K562 (cell line): ENCODE data around the gene MICALL2. TPM values are rescaled to one million over a fixed set of nuclear protein-coding genes. Genes with fewer than 3 reads are reported as not detected.
A peak's percentile ranks its signal among the peaks of the same experiment; 100 is the strongest.

ENCODE experiments used
- ATAC-seq: fragments of 200-7000 bp; cut with Tn5 transposase; 3 replicates; pipeline ENCODE4 v1.9.1; 2020; ENCODE audit warnings: moderate library complexity
- BruUV-seq: library from RNA; stranded (reverse); fragments of 400-500 nt; replicated peaks from 2 replicates; lab custom pipeline; 2021; lab: Mats Ljungman, UMichigan
- CTCF ChIA-PET: fragments of 300-600 bp; formaldehyde crosslinking; extraction: SDS; loops from one replicate; lab custom pipeline; 2021; ENCODE audit warnings: low intra/inter-chr PET ratio; lab: Yijun Ruan, JAX
- POLR2A ChIA-PET: fragments of 300-600, 350-650 bp; sonication (Branson Sonifier 250); formaldehyde crosslinking; extraction: SDS; loops from one replicate; lab custom pipeline; 2021; ENCODE audit warnings: antibody characterized with exemption, inconsistent platforms; lab: Yijun Ruan, JAX
- DNase-seq, 4 experiments: peaks; one replicate each; pipeline versions ENCODE4 v3.0.0 to v3.0.0-alpha.2; 2011 to 2018; ENCODE audit warnings: low spot score in 3 of 4, mixed read lengths in 3 of 4; ENCODE audit errors: extremely low read depth in 1 of 4
- FAIRE-seq: peaks from 2 replicates; lab custom pipeline; 2011; peaks lifted over from hg19 to GRCh38; lab: Jason Lieb, UNC
- H2AFZ ChIP-seq: 2 replicates; pipeline ENCODE4 v1.6.0; 2011; ENCODE audit warnings: low read depth, low read length, control low read depth, inconsistent platforms
- H3K27ac ChIP-seq: fragments of 200-600 bp; 3 replicates; pipeline ENCODE4 v1.8.0; 2011; ENCODE audit warnings: low read depth, mild to moderate bottlenecking, control low read depth, inconsistent platforms, low read length, moderate library complexity, mixed read lengths; ENCODE audit errors: extremely low read depth
- H3K27me3 ChIP-seq, 2 experiments: fragments of 300-600 bp in 1 of 2; 2 replicates in 1 of 2; 3 replicates in 1 of 2; pipeline versions ENCODE4 v1.6.0 to v1.8.0; 2011; ENCODE audit warnings: inconsistent platforms in 2 of 2, low read length in 2 of 2, mild to moderate bottlenecking in 1 of 2, mixed read lengths in 1 of 2, moderate library complexity in 1 of 2; ENCODE audit not compliant: control insufficient read depth in 2 of 2, insufficient read depth in 2 of 2
- H3K36me3 ChIP-seq: fragments of 300-600 bp; 3 replicates; pipeline ENCODE4 v1.8.0; 2011; ENCODE audit warnings: mild to moderate bottlenecking, low read length, inconsistent platforms; ENCODE audit not compliant: control insufficient read depth, insufficient read depth
- H3K4me1 ChIP-seq, 2 experiments: fragments of 200-600 bp in 1 of 2; replicated peaks in 1 of 2; 2 replicates in 1 of 2; 3 replicates in 1 of 2; pipeline versions ENCODE4 v1.5.1 to v1.8.0; 2011; ENCODE audit warnings: inconsistent platforms in 2 of 2, low read length in 2 of 2, mild to moderate bottlenecking in 1 of 2, mixed read lengths in 1 of 2, moderate library complexity in 1 of 2; ENCODE audit not compliant: control insufficient read depth in 2 of 2, insufficient read depth in 2 of 2
- H3K4me2 ChIP-seq: 2 replicates; pipeline ENCODE4 v1.6.1; 2011; ENCODE audit warnings: low read length, control low read depth, inconsistent platforms, mixed read lengths; ENCODE audit not compliant: insufficient read depth
- H3K4me3 ChIP-seq: fragments of 200-600 bp; sonication (generic), shearing (Covaris generic); 2 replicates; pipeline ENCODE4 v1.5.1; 2016; ENCODE audit warnings: control low read depth, inconsistent platforms
- H3K79me2 ChIP-seq: fragments of 200-600 bp; 3 replicates; pipeline ENCODE4 v1.8.0; 2011; ENCODE audit warnings: low read length, inconsistent platforms; ENCODE audit not compliant: control insufficient read depth, insufficient read depth
- H3K9ac ChIP-seq, 2 experiments: 2 replicates each; pipeline versions ENCODE4 v1.6.0 to v1.6.1; 2011; ENCODE audit warnings: low read depth in 2 of 2, low read length in 2 of 2, control low read depth in 1 of 2, inconsistent platforms in 1 of 2, mild to moderate bottlenecking in 1 of 2, mixed read lengths in 1 of 2; ENCODE audit not compliant: insufficient read depth in 1 of 2
- H3K9me1 ChIP-seq: one replicate; pipeline ENCODE4 v1.6.0; 2011; ENCODE audit warnings: inconsistent platforms, mild to moderate bottlenecking, low read length, moderate library complexity; ENCODE audit not compliant: control insufficient read depth, insufficient read depth
- H3K9me3 ChIP-seq: replicated peaks from 2 replicates; pipeline ENCODE4 v1.5.1; 2011; ENCODE audit warnings: low read depth, low read length, inconsistent platforms; ENCODE audit not compliant: control insufficient read depth, insufficient read depth
- H4K20me1 ChIP-seq: replicated peaks from 2 replicates; pipeline ENCODE4 v1.6.1; 2011; ENCODE audit warnings: low read length, inconsistent platforms, mixed read lengths; ENCODE audit not compliant: control insufficient read depth, insufficient read depth
- CBX5 ChIP-seq: IDR thresholded peaks from 2 replicates; pipeline ENCODE4 v1.6.1; 2014; ENCODE audit warnings: low read depth, borderline replicate concordance
- OTX1 ChIP-seq: fragments of 450-650 bp; formaldehyde crosslinking; IDR thresholded peaks from 2 replicates; pipeline ENCODE4 v1.4.0; 2022; ENCODE audit warnings: mild to moderate bottlenecking
- PCBP1 ChIP-seq: fragments of 200-400 bp; formaldehyde crosslinking; IDR thresholded peaks from 2 replicates; pipeline ENCODE4 v1.6.1; 2018; ENCODE audit warnings: mild to moderate bottlenecking, low read depth, low read length; ENCODE audit not compliant: poor library complexity, severe bottlenecking
- POLR2G ChIP-seq: fragments of 200-400 bp; formaldehyde crosslinking; IDR thresholded peaks from 2 replicates; pipeline ENCODE4 v1.6.1; 2017; ENCODE audit warnings: low read depth, mild to moderate bottlenecking, antibody characterized with exemption, low read length, moderate library complexity
- SAFB2 ChIP-seq: fragments of 200-400 bp; formaldehyde crosslinking; IDR thresholded peaks from 2 replicates; pipeline ENCODE4 v1.6.1; 2018; ENCODE audit warnings: borderline replicate concordance, low read length, low read depth, moderate library complexity; ENCODE audit not compliant: severe bottlenecking
- SMARCA4 ChIP-seq: fragments of 450-650 bp; IDR thresholded peaks from 2 replicates; pipeline ENCODE4 v1.6.1; 2016
- ZNF217 ChIP-seq: sonication (generic); formaldehyde crosslinking; IDR thresholded peaks from 2 replicates; pipeline ENCODE4 v1.8.0; 2022; ENCODE audit warnings: mild to moderate bottlenecking, missing genetic modification reagents
- ZNF764 ChIP-seq: fragments of 250-450 bp; sonication (Bioruptor Pico); IDR thresholded peaks from 2 replicates; pipeline ENCODE4 v1.4.0; 2020; ENCODE audit warnings: low read depth, mild to moderate bottlenecking, moderate library complexity
- WGBS: fragments of 100-300 bp; shearing (Covaris generic); methylation state at CpG from one replicate; pipeline ENCODE4 v1.1.6; 2016; ENCODE audit warnings: low coverage, mixed read lengths; ENCODE audit not compliant: insufficient coverage; ENCODE audit errors: missing lambda C conversion rate; 5-methylcytosine and 5-hydroxymethylcytosine counted together
- in situ Hi-C: fragments of 300-500 bp; cut with MboI; formaldehyde crosslinking; loops from 4 replicates; pipeline ENCODE4 v1.15.0; 2018; ENCODE audit warnings: inconsistent platforms, mixed read lengths
- intact Hi-C: fragments of 100-400 bp; cut with micrococcal nuclease; formaldehyde crosslinking; loops from 2 replicates; pipeline ENCODE4 v1.14.2; 2022
- polyA plus RNA-seq, 8 experiments: library from polyadenylated mRNA; depleted of rRNA in 4 of 8; stranded (reverse) in 5 of 8; unstranded in 3 of 8; fragments of >200 nt; fragmentation: Nextera tagmentation in 2 of 8; fragmentation: Illumina TruSeq in 1 of 8; extraction: Ambion mirVana in 2 of 8; extraction: Trizol in 1 of 8; gene quantifications; 2 replicates each; pipeline versions ENCODE4 v1.2.1 to v1.2.3, GENCODE V29; 2011 to 2014; ENCODE audit warnings: inconsistent platforms in 1 of 8, missing spikeins in 1 of 8
- total RNA-seq, 7 experiments: library from RNA; depleted of rRNA in 6 of 7; stranded (reverse); fragments of >200 nt in 6 of 7; fragmentation: Illumina TruSeq in 2 of 7; extraction: Trizol in 2 of 7; gene quantifications; 2 replicates each; pipeline versions ENCODE4 v1.2.1 to v1.2.3, GENCODE V29; 2011 to 2021; ENCODE audit warnings: low replicate concordance in 1 of 7
- TF ChIP-seq, protein P1 (sequence below): sonication (generic); IDR thresholded peaks from 2 replicates; pipeline ENCODE4 v1.6.1; 2016
- TF ChIP-seq, protein P2 (sequence below): fragments of 450-650 bp; IDR thresholded peaks from 2 replicates; pipeline ENCODE4 v1.7.0; 2016; ENCODE audit warnings: borderline replicate concordance
- TF ChIP-seq, protein P3 (sequence below): fragments of 450-650 bp; conservative IDR thresholded peaks from 2 replicates; pipeline ENCODE4 v1.6.1; 2016; ENCODE audit warnings: missing genetic modification characterization, low read depth, mild to moderate bottlenecking, missing compliant biosample characterization, moderate library complexity
- TF ChIP-seq, protein P4 (sequence below): sonication (generic); formaldehyde crosslinking; IDR thresholded peaks from 2 replicates; pipeline ENCODE4 v1.8.1; 2023; ENCODE audit warnings: mild to moderate bottlenecking, missing genetic modification reagents
- TF ChIP-seq, protein P5 (sequence below): sonication (generic); formaldehyde crosslinking; IDR thresholded peaks from 2 replicates; pipeline ENCODE4 v1.8.0; 2022; ENCODE audit warnings: mild to moderate bottlenecking, missing genetic modification reagents

MICALL2 gene
- total and polyA plus RNA-seq, 9 of the 15 experiments (the other 6 are each of a cell fraction or from before 2014, with no cell fraction given): 1.8 to 103 (median 17.0) TPM

DNA sequence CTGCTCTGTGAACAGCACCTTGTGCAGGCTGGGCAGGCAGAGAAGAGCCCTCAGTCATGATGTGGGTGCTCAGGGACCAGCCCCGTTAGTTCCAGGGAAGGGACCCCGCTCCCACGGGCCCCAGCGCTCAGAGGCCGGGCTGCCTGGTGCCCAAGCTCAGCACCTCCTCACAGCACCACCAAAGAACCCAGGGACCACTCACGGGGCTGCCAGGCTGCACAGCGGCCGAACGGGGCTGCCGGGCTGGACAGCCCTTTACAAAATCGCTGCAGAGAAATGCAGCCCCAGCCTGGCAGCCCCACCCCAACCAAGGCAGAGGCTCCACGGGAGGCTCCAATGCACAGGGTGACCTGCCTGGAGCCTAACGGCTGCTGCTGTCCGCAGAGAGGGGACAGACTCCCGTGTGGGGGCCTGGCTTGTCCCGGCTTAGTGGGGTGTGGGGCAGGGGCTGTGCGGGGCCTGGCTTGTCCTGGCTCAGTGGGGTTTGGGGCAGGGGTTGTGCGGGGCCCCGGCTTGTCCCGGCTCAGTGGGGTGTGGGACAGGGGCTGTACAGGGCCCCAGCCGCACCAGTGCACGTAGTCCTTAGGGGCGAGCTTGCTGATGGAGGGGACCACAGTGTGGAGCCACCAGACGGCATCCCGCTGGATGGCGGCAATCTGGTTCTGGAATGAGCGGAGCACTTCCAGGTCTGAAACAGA lies 35.7 kb upstream of the MICALL2 start:
- ATAC-seq (no peak; the same call in 1 of the 3 replicates), DNase-seq (no peak), FAIRE-seq (no peak)
- Histone ChIP-seq H3K9me3 (no peaks in the 10 kb centered on the region), H2AFZ (no peak overlapping the region), H3K27me3 (no peaks in the 10 kb centered on the region), H3K4me2 (no peak overlapping the region), H3K36me3 (peaks cover 82% of the 10 kb centered on the region; the same call in 2 of the 3 replicates), H3K4me3 (no peak overlapping the region), H3K9me1 (no peaks in the 10 kb centered on the region), H3K79me2 (no peaks in the 10 kb centered on the region), H3K27ac (no peak overlapping the region), H3K4me1 (peaks cover 0 to 4% of the 10 kb centered on the region in 2 experiments; a peak in 1 of 5 replicates), H3K9ac (no peak overlapping the region), H4K20me1 (no peaks in the 10 kb centered on the region)
- intact Hi-C loops (no loop called here), in situ Hi-C loops (no loop called here)
- ChIA-PET CTCF (no interaction called here), POLR2A (interaction anchor here (1.1 kb wide), 1 partner anchor 20 kb away, joined by 3 read pairs; no protein-coding TSS in a partner anchor)
- WGBS: 98% methylated on average over 19 of the region's 27 CpGs
- no TSS peak for BruUV-seq
- TF ChIP-seq, protein P1, sequence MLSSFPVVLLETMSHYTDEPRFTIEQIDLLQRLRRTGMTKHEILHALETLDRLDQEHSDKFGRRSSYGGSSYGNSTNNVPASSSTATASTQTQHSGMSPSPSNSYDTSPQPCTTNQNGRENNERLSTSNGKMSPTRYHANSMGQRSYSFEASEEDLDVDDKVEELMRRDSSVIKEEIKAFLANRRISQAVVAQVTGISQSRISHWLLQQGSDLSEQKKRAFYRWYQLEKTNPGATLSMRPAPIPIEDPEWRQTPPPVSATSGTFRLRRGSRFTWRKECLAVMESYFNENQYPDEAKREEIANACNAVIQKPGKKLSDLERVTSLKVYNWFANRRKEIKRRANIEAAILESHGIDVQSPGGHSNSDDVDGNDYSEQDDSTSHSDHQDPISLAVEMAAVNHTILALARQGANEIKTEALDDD: no peak
- TF ChIP-seq SMARCA4 (no peak), OTX1 (CRISPR knock-in tag) (no peak), CBX5 (no peak), ZNF764 (CRISPR knock-in tag) (no peak), POLR2G (peak; percentile 27; the same call in 1 of the 2 replicates), SAFB2 (no peak), PCBP1 (peak; percentile 20), ZNF217 (CRISPR knock-in tag) (no peak)
- TF ChIP-seq, protein P2, sequence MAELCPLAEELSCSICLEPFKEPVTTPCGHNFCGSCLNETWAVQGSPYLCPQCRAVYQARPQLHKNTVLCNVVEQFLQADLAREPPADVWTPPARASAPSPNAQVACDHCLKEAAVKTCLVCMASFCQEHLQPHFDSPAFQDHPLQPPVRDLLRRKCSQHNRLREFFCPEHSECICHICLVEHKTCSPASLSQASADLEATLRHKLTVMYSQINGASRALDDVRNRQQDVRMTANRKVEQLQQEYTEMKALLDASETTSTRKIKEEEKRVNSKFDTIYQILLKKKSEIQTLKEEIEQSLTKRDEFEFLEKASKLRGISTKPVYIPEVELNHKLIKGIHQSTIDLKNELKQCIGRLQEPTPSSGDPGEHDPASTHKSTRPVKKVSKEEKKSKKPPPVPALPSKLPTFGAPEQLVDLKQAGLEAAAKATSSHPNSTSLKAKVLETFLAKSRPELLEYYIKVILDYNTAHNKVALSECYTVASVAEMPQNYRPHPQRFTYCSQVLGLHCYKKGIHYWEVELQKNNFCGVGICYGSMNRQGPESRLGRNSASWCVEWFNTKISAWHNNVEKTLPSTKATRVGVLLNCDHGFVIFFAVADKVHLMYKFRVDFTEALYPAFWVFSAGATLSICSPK: no peak
- TF ChIP-seq, protein P3, sequence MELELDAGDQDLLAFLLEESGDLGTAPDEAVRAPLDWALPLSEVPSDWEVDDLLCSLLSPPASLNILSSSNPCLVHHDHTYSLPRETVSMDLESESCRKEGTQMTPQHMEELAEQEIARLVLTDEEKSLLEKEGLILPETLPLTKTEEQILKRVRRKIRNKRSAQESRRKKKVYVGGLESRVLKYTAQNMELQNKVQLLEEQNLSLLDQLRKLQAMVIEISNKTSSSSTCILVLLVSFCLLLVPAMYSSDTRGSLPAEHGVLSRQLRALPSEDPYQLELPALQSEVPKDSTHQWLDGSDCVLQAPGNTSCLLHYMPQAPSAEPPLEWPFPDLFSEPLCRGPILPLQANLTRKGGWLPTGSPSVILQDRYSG (tag): no peak
- TF ChIP-seq, protein P4, sequence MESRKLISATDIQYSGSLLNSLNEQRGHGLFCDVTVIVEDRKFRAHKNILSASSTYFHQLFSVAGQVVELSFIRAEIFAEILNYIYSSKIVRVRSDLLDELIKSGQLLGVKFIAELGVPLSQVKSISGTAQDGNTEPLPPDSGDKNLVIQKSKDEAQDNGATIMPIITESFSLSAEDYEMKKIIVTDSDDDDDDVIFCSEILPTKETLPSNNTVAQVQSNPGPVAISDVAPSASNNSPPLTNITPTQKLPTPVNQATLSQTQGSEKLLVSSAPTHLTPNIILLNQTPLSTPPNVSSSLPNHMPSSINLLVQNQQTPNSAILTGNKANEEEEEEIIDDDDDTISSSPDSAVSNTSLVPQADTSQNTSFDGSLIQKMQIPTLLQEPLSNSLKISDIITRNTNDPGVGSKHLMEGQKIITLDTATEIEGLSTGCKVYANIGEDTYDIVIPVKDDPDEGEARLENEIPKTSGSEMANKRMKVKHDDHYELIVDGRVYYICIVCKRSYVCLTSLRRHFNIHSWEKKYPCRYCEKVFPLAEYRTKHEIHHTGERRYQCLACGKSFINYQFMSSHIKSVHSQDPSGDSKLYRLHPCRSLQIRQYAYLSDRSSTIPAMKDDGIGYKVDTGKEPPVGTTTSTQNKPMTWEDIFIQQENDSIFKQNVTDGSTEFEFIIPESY: no peak
- TF ChIP-seq, protein P5, sequence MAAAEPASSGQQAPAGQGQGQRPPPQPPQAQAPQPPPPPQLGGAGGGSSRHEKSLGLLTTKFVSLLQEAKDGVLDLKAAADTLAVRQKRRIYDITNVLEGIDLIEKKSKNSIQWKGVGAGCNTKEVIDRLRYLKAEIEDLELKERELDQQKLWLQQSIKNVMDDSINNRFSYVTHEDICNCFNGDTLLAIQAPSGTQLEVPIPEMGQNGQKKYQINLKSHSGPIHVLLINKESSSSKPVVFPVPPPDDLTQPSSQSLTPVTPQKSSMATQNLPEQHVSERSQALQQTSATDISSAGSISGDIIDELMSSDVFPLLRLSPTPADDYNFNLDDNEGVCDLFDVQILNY: no peak
